PC-3 (cell line): ENCODE measurements around the gene PSG5.
"Not testable (repeated sequence)": the region's sequence is repeated elsewhere in the genome, so short reads cannot be mapped to it uniquely, and the experiment has no call there.

ENCODE experiments used
- CTCF ChIP-seq: fragments of 300-600 bp; sonication (generic); conservative IDR thresholded peaks from 2 replicates; pipeline ENCODE4 v1.5.1; 2017; ENCODE audit warnings: antibody characterized with exemption, low read depth, mild to moderate bottlenecking, low read length
- EZH2 ChIP-seq: fragments of 300-600 bp; sonication (generic); IDR thresholded peaks from one replicate; pipeline ENCODE4 v1.6.1; 2017; ENCODE audit warnings: antibody characterized with exemption, mild to moderate bottlenecking, low read length; ENCODE audit not compliant: unreplicated experiment
- EZH2phosphoT487 ChIP-seq: fragments of 300-600 bp; sonication (generic); IDR thresholded peaks from 2 replicates; pipeline ENCODE4 v1.6.1; 2018; ENCODE audit warnings: mild to moderate bottlenecking, antibody characterized with exemption, low read length, borderline replicate concordance

- not testable (repeated sequence) for TF ChIP-seq CTCF, EZH2, EZH2phosphoT487
Observed at GRCh38 chr19:43201337-43201801, 15.0 kb upstream of the PSG5 start.
